Lower leg skin (tissue), 4 donors: ENCODE data around the gene RNF13. TPM values are rescaled to one million over a fixed set of nuclear protein-coding genes. Genes with fewer than 3 reads are reported as not detected.

Source experiments
- DNase-seq, 2 donors: peaks; one replicate each; pipeline ENCODE4 v3.0.0-alpha.2; 2019; ENCODE audit warnings: low spot score in 2 of 2
- H3K4me3 ChIP-seq: fragments of 200-600 bp; sonication (generic); 2 replicates; pipeline ENCODE4 v1.5.1; 2017; ENCODE audit warnings: mild to moderate bottlenecking, low read depth; ENCODE audit not compliant: poor library complexity, severe bottlenecking
- CTCF ChIP-seq, 3 donors: fragments of 450-650 bp; IDR thresholded peaks; one replicate each; pipeline ENCODE4 v1.5.1; 2016; ENCODE audit warnings: antibody characterized with exemption in 3 of 3, mild to moderate bottlenecking in 3 of 3, moderate library complexity in 2 of 3
- POLR2A ChIP-seq, 2 donors: fragments of 450-650 bp; IDR thresholded peaks; one replicate each; pipeline ENCODE4 v1.6.1; 2016 to 2017; ENCODE audit warnings: antibody characterized with exemption in 2 of 2, mild to moderate bottlenecking in 1 of 2, moderate library complexity in 1 of 2
- WGBS, 2 donors: methylation state at CpG; one replicate each; pipeline ENCODE4 v1.1.5; 2018; 5-methylcytosine and 5-hydroxymethylcytosine counted together
- intact Hi-C: fragments of 100-400 bp; cut with DNase I; formaldehyde crosslinking; loops from one replicate; pipeline ENCODE4 v1.15.0; 2023; ENCODE audit warnings: low total_unique reads
- total RNA-seq, 4 donors: library from RNA; depleted of rRNA; stranded (reverse); fragments of >200 nt; gene quantifications; one replicate each; pipeline ENCODE4 v1.1.0, GENCODE V29; 2016

Gene RNF13
- total RNA-seq, 4 donors from 2014 or later: 53.1 to 101 (median 86.5) TPM

DNA sequence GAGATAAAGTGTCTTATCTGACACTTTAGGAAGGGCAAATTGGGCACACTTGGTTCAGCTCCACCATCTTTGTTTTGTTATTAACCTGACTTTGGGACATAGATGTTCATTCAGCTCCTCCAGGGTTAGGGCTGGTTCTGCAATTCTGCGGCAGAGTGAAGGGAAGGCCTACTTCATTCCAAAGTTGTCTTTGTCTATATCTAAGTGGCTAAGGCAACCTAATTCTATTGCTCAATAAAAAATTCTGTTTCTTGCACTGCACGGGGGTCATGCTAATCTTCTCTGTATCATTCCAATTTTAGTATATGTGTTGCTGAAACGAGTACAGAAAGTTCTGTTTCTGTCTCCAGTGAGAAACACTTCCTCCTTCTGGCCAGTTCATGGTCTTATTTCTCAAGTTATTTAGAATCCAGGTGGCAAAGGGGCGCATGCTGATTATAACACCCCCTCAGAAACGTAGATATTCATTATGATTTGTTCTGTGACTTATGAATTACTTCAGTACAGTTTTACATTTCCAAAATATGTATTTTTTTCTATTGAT is 104.2 kb downstream of the RNF13 start:
- no peak for TF ChIP-seq CTCF (IDR thresholded peaks at IDR 0.05)
- TF ChIP-seq POLR2A (IDR thresholded peaks at IDR 0.05): no peak
- DNase-seq: no peak
- no peak overlapping the region for H3K4me3 ChIP-seq
- intact Hi-C loops: no loop called here
- WGBS, 2 donors: 89 to 93% methylated on average over 5 of the region's 5 CpGs

- TF ChIP-seq CTCF (IDR thresholded peaks at IDR 0.05): no peak
- TF ChIP-seq POLR2A (IDR thresholded peaks at IDR 0.05): no peak
- no peak for DNase-seq
- WGBS, 2 donors: 96 to 98% methylated on average over 3 of the region's 3 CpGs
- intact Hi-C loops: no loop called here
- no peak overlapping the region for H3K4me3 ChIP-seq
Measured at GRCh38 chr3:149919509-149919908, 106.5 kb downstream of the RNF13 start.

DNA sequence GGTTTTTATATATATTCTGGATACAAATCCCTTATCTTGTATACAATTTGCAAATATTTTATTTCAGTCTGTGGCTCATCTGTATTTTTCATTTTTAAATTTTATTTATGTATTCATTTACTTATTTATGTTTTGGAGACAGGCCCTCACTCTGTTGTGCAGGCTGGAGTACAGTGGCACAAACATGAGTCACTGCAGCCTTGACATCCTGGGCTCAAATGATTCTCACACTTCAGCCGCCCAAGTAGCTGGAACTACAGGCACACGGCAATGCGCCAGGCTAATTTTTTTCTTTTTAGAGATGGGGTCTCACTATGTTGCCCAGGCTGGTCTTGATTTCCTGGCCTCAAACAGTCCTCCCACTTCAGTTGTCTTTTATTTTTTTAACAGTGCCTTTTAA is 107.1 kb downstream of the RNF13 start:
- no peak overlapping the region for H3K4me3 ChIP-seq
- intact Hi-C loops: no loop called here
- 89 to 91% methylated on average over 3 of the region's 3 CpGs for WGBS, 2 donors
- DNase-seq: no peak
- TF ChIP-seq POLR2A (IDR thresholded peaks at IDR 0.05) (no peak), CTCF (IDR thresholded peaks at IDR 0.05) (no peak)

- 94 to 100% methylated on average over 1 of the region's 1 CpG for WGBS, 2 donors
- TF ChIP-seq CTCF (IDR thresholded peaks at IDR 0.05): no peak
- TF ChIP-seq POLR2A (IDR thresholded peaks at IDR 0.05): no peak
- no peak for DNase-seq
Measured at GRCh38 chr3:149933008-149933407, 120.0 kb downstream of the RNF13 start.

GRCh38 chr3:149933858-149934257 is 120.8 kb downstream of the RNF13 start:
- no peak for TF ChIP-seq CTCF (IDR thresholded peaks at IDR 0.05)
- TF ChIP-seq POLR2A (IDR thresholded peaks at IDR 0.05): no peak
- H3K4me3 ChIP-seq: no peak overlapping the region
- no peak for DNase-seq
- intact Hi-C loops: no loop called here

More at GRCh38 chr3:149933008-149933407, 120.0 kb downstream of the RNF13 start:
- no peak overlapping the region for H3K4me3 ChIP-seq
- intact Hi-C loops: no loop called here

GRCh38 chr3:149934524-149934923 is 121.5 kb downstream of the RNF13 start:
- intact Hi-C loops: no loop called here
- DNase-seq: peak; percentile 46 to 87
- TF ChIP-seq CTCF (IDR thresholded peaks at IDR 0.05) (no peak), POLR2A (IDR thresholded peaks at IDR 0.05) (no peak)
- no peak overlapping the region for H3K4me3 ChIP-seq
